ENCODE data around the gene CR1L. TPM values are rescaled to one million over a fixed set of nuclear protein-coding genes. Genes with fewer than 3 reads are reported as not detected.

Gene CR1L
- total and polyA plus RNA-seq, 2 experiments from 2014 or later = 5.8 to 21.4 TPM

DNA sequence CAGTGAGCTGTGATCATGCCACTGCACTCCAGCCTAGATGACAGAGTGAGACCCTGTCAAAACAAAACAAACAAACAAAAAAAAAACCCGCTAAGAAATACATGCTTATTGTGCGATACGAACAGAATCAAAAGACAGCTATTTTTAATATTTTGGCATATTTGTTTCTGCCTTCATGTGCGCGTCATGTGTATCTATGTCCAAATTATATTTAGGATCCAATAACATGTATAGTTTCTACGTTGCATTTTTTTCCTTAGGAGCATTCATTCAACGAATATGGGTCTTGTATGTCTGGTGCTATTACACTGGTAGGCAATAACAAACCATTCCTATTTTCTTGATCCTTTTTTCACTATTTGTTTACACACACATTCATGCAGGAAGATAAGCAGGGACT lies 108.7 kb downstream of the CR1L start:
- no peaks in the 10 kb centered on the region for H3F3A ChIP-seq (replicated peaks; ENCODE audit: low read depth)
- H4K20me1 ChIP-seq (replicated peaks; ENCODE audit: insufficient read depth) = peaks cover 52% of the 10 kb centered on the region
- H3K4me1 ChIP-seq (ENCODE audit: insufficient read depth) = peaks cover 51% of the 10 kb centered on the region
- Mint-ChIP-seq H3K4me3 (peak overlapping the region; percentile 100), H3K27me3 (ENCODE audit: insufficient read depth, low read depth, poor library complexity) (peaks cover 6% of the 10 kb centered on the region), H3K27ac (no peak overlapping the region), H3K36me3 (ENCODE audit: low read depth) (peaks cover 26% of the 10 kb centered on the region), H3K4me1 (peaks cover 40% of the 10 kb centered on the region), H3K9me3 (no peaks in the 10 kb centered on the region)
- H3K36me3 ChIP-seq (ENCODE audit: insufficient read depth) = peaks cover 16% of the 10 kb centered on the region
- H3K27me3 ChIP-seq (ENCODE audit: insufficient read depth) = no peaks in the 10 kb centered on the region
- H3K79me2 ChIP-seq (replicated peaks; ENCODE audit: insufficient read depth) = peaks cover 80% of the 10 kb centered on the region
- peak overlapping the region; percentile 83 for H3K4me2 ChIP-seq
- no peak overlapping the region for H3K27ac ChIP-seq (ENCODE audit: low read depth)
- ATAC-seq = no peak
- H2AFZ ChIP-seq = no peak overlapping the region
- peak overlapping the region; percentile 95 for H3K4me3 ChIP-seq
- TF ChIP-seq CTCF (conservative IDR thresholded peaks at IDR 0.05; ENCODE audit: low read depth in 2 of 2) (no peak), ZNF114 (CRISPR knock-in tag; IDR thresholded peaks at IDR 0.05) (no peak), ETS1 (IDR thresholded peaks at IDR 0.05) (no peak), EZH2 (IDR thresholded peaks at IDR 0.05; ENCODE audit: low read depth, unreplicated experiment) (no peak), CREB1 (CRISPR knock-in tag; IDR thresholded peaks at IDR 0.05; ENCODE audit: low read depth) (no peak), JUNB (IDR thresholded peaks at IDR 0.05; ENCODE audit: unreplicated experiment) (no peak), REST (IDR thresholded peaks at IDR 0.05; ENCODE audit: unreplicated experiment) (no peak), NANOG (IDR thresholded peaks at IDR 0.05; ENCODE audit: borderline replicate concordance) (no peak), STAT1 (IDR thresholded peaks at IDR 0.05; ENCODE audit: unreplicated experiment) (no peak), ZNF331 (CRISPR knock-in tag; IDR thresholded peaks at IDR 0.05; ENCODE audit: low read depth) (no peak)
- TF ChIP-seq, protein P1, sequence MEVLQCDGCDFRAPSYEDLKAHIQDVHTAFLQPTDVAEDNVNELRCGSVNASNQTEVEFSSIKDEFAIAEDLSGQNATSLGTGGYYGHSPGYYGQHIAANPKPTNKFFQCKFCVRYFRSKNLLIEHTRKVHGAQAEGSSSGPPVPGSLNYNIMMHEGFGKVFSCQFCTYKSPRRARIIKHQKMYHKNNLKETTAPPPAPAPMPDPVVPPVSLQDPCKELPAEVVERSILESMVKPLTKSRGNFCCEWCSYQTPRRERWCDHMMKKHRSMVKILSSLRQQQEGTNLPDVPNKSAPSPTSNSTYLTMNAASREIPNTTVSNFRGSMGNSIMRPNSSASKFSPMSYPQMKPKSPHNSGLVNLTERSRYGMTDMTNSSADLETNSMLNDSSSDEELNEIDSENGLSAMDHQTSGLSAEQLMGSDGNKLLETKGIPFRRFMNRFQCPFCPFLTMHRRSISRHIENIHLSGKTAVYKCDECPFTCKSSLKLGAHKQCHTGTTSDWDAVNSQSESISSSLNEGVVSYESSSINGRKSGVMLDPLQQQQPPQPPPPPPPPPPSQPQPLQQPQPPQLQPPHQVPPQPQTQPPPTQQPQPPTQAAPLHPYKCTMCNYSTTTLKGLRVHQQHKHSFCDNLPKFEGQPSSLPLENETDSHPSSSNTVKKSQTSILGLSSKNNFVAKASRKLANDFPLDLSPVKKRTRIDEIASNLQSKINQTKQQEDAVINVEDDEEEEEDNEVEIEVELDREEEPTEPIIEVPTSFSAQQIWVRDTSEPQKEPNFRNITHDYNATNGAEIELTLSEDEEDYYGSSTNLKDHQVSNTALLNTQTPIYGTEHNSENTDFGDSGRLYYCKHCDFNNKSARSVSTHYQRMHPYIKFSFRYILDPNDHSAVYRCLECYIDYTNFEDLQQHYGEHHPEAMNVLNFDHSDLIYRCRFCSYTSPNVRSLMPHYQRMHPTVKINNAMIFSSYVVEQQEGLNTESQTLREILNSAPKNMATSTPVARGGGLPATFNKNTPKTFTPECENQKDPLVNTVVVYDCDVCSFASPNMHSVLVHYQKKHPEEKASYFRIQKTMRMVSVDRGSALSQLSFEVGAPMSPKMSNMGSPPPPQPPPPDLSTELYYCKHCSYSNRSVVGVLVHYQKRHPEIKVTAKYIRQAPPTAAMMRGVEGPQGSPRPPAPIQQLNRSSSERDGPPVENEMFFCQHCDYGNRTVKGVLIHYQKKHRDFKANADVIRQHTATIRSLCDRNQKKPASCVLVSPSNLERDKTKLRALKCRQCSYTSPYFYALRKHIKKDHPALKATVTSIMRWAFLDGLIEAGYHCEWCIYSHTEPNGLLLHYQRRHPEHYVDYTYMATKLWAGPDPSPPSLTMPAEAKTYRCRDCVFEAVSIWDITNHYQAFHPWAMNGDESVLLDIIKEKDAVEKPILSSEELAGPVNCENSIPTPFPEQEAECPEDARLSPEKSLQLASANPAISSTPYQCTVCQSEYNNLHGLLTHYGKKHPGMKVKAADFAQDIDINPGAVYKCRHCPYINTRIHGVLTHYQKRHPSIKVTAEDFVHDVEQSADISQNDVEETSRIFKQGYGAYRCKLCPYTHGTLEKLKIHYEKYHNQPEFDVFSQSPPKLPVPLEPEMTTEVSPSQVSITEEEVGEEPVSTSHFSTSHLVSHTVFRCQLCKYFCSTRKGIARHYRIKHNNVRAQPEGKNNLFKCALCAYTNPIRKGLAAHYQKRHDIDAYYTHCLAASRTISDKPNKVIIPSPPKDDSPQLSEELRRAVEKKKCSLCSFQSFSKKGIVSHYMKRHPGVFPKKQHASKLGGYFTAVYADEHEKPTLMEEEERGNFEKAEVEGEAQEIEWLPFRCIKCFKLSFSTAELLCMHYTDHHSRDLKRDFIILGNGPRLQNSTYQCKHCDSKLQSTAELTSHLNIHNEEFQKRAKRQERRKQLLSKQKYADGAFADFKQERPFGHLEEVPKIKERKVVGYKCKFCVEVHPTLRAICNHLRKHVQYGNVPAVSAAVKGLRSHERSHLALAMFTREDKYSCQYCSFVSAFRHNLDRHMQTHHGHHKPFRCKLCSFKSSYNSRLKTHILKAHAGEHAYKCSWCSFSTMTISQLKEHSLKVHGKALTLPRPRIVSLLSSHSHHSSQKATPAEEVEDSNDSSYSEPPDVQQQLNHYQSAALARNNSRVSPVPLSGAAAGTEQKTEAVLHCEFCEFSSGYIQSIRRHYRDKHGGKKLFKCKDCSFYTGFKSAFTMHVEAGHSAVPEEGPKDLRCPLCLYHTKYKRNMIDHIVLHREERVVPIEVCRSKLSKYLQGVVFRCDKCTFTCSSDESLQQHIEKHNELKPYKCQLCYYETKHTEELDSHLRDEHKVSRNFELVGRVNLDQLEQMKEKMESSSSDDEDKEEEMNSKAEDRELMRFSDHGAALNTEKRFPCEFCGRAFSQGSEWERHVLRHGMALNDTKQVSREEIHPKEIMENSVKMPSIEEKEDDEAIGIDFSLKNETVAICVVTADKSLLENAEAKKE (CRISPR knock-in tag; IDR thresholded peaks at IDR 0.05) = no peak
- no peaks in the 10 kb centered on the region for H3K9me2 ChIP-seq (ENCODE audit: insufficient read depth)
- no peak for DNase-seq (ENCODE audit: low spot score)
